CD4-positive, alpha-beta T cell treated with Interferon alpha-2 for 1 hour (primary cell): ENCODE measurements around the gene DIP2B.
A peak's percentile ranks its signal among the peaks of the same experiment; 100 is the strongest.

Source experiments
- DNase-seq, 2 donors: peaks; one replicate each; pipeline ENCODE4 v3.0.0-alpha.2; 2020 to 2022

The DIP2B gene

DNA sequence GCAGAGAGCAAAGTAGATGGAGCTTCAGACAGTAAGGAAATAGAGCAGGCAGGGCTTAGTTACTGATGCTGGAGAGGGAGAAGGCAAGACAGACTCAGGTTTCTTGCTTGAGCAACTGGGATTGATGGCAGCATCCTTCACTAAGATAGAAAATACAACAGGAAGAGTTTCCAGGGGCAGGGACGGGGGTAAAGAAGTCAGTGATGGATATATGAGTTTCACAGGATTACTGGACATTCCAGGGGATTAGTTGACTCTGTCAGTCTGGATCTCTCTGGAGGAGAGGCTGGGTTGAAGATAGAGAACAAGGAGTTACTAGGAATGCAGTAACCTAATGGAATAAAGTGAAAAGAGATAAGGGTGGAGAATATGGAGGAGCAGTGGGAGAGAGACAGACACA lies 184.7 kb downstream of the DIP2B start:
- no peak for DNase-seq

DNA sequence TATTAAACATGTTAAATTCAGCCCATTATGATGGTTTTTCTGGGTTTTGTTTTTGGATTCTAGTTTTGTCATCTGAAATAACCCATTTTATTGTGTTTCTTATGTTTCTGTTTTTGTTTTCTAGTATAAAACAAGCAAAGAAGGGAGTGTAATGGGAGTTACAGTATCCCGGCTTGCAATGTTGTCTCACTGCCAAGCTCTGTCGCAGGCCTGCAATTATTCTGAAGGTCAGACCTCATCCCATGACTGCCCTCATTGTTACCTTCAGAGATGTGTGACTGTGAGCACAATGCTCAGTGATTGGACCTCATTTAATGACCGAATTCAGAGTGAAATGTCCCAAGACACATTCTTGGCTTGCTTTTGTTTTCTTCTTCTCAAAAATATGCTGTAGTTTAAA lies 186.1 kb downstream of the DIP2B start:
- no peak for DNase-seq

DNA sequence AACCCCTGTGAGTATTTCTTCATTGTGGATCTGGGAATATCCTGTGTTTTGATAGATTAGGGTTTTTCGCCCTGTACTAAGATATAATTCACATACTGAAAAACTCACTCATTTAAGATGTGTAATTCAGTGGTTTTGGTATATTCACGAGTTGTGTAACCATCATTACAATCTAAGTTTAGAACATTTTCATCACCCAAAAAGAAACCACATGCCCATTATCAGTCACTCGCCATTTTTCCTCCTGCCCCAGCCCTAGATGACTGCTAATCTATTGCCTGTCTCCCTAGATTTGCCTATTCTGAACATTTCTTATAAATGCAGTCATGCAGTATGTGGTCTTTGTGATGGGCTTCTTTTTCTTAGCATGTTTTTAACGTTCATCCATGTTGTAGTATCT lies 191.2 kb downstream of the DIP2B start:
- no peak for DNase-seq

GRCh38 chr12:50696931-50697330 lies 192.1 kb downstream of the DIP2B start:
- DNase-seq = no peak

DNA sequence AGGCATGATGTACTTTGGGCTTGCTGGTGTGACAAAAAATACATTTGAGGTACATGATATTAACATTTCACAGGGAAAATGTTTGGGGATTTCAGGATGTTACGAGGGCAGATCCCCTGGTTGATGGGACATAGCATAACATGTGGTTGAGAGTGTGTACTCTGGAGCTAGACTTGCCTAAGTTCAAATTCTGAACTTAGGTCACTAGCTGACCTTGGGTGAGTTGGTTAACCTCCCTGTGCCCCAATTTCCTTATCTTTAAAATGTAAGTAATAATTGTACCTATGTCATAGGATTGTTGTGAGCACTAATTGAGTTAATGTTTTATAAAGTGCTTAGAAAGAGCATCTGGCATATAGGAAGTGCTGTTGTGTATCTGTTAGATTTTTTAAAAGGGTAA lies 194.4 kb downstream of the DIP2B start:
- DNase-seq = no peak

DNA sequence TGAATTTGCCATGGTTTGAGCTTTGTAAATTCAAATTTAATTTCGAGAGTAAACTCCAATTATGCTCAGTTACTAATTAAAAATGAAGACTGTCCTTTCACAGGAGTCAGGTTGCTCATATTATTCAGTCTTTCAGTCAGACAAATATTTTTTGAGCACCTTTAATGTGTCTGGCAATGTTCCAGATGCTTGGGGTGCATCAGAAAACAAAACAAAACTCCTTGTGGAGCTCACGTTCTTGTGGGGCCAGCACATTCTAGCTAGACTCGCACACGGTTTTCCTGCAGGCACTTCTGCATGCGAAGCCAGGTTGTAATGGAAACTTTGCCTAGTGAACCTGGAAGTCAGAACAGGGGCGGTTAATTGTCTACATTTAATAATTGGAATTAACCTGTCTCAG lies 195.2 kb downstream of the DIP2B start:
- DNase-seq = no peak

- no peak for DNase-seq
Measured at GRCh38 chr12:50706606-50707005, 201.8 kb downstream of the DIP2B start.

- no peak for DNase-seq
Measured at GRCh38 chr12:50707396-50707795, 202.6 kb downstream of the DIP2B start.

DNA sequence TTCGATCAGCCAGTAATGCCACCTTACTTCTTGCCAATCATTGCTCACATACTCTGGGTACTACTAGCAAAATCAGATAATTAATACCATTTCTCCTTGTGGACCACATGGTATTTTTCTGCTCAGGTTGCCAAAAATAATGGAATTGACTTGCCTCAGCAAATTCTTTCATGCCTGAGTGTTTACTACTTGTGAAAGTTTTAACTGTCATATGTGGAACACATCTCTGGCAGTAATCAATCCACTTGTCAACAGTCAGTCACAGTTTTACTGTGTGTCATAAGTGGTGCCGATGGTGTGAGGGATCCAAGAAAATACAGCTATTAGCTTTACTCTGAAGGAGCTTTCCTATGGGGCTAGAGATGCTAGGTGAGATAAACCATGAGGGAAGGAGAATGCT lies 203.8 kb downstream of the DIP2B start:
- no peak for DNase-seq

DNA sequence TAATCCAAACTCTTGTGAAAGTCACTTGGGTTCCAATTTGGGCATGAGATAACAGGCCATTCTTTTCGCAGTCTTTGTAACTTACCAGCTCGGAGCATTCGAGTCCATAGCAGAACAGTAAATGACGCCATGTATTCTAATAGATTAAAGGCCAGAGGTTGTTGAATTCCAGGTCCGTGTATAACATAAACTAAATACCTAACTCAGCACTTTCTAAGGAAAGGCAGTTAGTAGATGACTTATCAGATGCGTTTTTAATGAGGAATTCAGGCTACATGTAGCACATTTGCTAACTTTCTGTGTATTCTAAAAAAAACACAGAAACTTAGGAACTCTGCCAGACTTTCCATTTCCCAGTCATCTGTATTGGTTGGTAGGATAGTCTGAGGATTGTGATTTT lies 206.3 kb downstream of the DIP2B start:
- no peak for DNase-seq

DNA sequence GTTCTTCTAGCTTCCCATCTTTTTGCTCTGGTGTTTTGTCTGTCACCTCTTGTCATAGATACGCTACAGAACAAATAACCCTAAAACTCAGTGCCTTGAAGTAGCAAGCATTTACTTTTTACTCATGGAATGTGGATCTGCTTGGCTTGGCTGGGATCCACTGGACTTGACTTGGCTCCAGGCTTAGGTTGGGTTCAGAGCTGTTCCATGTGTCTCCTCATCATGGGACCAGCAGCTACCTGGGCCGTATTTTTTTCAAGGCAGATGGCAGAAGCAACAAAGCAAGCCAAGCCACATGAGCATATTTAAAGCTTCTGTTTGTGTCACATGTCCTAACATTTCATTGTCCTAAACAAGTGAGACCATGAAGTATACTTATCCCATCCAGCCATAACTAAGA lies 210.4 kb downstream of the DIP2B start:
- no peak for DNase-seq

DNA sequence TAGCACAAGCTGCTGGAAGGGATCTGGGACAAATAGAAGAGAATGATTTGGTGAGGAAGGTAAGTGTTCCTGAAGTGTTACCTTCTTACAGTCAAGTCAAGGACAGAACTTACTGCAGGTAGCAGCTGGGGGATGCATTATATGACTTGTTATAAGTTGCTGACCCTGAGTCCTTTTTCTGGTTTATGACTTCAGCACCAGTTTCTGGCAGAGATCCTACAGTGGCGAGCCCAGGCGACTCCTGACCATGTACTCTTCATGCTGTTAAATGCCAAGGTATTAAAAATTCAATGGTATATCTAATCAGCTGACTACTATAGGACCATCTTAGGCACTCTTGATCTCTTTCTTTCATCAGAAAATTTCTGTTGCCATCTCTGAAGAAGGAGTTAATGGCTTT lies 214.0 kb downstream of the DIP2B start:
- DNase-seq = no peak

DNA sequence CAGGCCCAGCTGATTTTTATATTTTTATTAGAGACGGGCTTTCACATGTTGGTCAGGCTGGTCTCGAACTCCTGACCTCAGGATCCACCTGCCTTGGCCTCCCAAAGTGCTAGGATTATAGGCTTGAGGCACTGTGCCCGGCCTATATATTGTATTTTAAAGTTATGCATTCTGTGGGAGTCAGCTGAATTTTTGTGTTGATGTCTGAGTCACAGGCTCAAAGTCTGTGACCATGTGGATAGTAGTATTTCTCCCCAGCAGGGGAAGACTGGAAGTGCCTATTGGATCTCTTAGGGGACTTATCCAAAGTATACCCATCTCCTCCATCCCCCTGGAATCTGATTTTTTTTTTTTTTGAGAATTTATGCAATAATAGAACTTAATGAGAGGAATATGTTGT lies 215.3 kb downstream of the DIP2B start:
- DNase-seq = no peak

DNA sequence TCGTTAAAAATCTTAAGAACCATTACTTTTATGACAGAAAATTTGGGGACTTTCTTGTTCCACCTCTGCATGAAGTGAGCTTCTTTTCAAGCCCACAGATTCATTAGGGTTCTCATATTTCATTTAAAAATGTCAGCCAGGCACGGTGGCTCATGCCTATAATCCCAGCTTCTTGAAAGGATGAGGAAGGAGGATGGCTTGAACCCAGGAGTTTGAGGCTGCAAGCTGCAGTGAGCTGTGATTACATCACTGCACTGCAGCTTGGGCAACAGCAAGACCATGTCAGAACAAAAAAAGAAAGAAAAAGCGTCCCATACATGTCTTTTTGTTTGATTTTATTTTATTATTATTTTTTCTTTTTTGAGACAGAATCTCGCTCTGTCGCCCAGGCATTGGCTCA lies 215.7 kb downstream of the DIP2B start:
- DNase-seq = no peak

- no peak for DNase-seq
Measured at GRCh38 chr12:50723865-50724264, 219.1 kb downstream of the DIP2B start.

- no peak for DNase-seq
Measured at GRCh38 chr12:50725011-50725942, 220.5 kb downstream of the DIP2B start.

DNA sequence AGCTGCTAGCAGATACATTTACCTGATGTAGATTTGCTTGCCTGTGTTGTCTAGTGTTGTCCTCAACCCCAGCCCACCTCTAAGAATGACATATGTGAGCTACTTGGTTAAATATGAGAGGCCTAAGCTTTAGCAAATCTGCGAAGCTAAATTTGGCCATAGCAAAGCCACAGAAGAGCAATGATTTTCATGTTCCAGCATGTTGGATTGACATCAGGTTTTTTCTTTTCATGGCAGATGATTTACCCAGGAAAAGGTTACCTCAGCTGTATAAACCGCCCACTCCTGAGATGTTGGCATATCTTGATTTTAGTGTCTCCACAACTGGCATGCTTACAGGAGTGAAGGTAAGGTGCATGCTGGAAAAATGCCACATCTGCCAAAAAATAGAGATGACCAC lies 222.7 kb downstream of the DIP2B start:
- DNase-seq = no peak

DNA sequence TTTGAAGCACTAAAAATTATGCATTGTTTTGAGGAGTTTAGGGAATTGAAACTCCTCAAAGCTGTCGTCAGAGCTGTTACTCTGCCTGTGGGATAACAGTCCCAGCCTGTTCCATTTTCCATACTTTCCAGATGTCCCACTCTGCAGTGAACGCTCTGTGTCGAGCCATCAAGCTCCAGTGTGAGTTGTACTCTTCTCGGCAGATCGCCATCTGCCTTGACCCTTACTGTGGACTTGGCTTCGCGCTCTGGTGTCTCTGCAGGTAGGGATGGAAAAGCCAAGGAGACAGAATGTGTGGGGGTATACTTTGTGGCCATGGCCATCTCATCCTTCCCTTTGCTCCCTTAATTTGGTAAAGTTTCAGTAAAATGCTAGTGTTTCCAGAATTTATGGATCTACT lies 223.6 kb downstream of the DIP2B start:
- DNase-seq = no peak

GRCh38 chr12:50728841-50729240 lies 224.1 kb downstream of the DIP2B start:
- no peak for DNase-seq

DNA sequence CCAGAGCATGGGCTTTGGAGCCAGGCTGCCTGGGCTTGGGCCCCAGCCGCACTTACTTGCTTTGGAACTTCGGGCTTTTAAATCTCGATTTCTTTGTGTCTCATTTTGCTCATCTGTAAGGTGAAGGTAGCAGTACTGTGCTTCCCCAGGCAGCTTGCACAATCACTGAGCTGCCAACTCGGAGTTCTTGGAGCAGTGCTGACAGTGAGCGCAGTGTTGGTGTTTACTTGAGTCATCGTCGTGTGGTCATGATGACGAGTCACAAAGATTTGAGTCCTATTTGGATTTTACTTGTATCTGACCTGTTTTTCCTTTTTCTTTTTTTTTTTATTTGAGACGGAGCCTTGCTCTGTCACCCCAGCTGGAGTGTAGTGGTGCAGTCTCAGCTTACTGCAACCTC lies 227.8 kb downstream of the DIP2B start:
- no peak for DNase-seq

- no peak for DNase-seq
Measured at GRCh38 chr12:50733706-50734105, 228.9 kb downstream of the DIP2B start.

DNA sequence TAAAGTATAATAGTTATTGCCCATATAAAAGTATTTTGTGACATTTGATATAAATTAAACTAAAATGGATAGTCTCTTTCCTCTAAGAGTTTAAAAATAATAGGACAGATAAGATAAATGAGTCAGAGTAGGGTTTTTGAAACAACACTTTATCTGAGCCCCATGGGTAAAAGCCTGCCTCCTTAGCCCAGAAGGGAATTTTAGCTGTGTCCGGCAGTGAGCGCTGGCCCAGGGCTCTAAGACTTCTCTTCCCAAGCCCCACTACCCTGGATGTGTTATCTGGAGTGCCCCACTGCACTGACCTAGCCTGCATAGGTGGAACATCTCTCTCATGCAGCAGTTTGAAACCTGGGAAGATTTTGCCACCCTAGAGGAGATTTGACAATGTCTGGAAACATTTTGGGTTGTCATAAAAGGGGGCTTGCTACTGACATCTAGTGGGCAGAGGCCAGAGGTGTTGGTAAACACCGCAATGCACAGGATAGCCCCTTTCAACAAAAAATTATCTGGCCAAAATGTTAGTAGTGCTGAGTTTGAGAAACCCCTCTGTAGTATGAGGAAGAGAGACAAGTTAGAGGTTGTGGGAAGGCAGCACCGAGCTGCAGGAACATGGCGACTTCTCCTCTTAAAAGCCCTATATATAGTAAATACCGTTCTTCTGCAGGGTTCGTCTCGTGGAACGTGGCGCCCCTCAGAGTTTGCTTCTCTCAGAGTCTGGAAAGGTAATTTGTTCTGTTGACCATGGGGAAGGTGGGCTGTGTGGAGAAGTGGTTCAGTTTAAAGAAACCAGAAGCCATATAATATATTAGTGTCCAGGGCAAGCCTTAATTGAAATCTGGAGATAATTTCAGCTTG lies 229.9 kb downstream of the DIP2B start:
- DNase-seq = peak in 1 of 2 donors; percentile 28

DNA sequence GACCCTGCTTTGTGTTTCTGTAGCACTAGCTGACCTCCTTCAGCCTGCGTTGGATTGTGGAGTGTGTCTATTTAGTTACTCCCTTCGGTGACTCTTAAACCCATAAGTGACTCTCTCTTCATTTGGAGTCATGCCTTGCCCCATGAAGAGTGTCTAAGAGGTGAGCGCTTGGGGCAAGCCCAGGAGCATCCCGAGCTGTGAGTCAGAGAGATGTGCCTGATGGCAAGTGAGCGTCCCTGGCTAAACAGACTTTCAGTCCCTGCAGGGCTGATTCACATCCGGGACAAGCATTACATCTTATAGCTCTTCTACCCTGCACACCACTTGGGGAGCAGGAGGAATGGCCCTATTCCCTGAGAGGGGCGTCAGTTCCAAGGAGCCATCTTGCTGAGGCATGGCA lies 234.8 kb downstream of the DIP2B start:
- DNase-seq = no peak

DNA sequence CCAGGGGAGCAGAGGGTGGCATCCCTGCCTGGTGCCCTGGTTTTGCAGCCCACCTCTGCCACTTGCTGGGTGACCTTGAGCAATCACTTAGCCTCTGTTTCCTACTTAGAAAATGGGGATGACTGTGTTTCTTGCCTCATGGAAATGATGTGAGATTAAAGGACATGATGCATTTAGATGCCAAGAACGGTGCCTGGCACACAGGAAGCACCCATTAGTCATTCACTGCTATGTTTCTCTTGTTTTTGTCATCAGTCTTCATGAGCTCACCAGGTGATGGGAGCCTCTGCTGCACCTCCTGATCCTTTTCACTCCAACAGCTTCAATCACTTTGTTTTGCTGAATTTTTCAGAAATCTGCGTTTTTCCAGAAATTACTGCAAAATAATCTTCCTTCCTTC lies 235.5 kb downstream of the DIP2B start:
- DNase-seq = no peak
